Activated CD8-positive, alpha-beta memory T cell treated with anti-CD3 and anti-CD28 coated beads, Interleukin-2, amount 50 U/mL, for 1 hour (primary cell): ENCODE measurements around the gene ZNF556.

ENCODE experiments used
- DNase-seq: peaks from one replicate; pipeline ENCODE4 v3.0.0-alpha.2; 2020; ENCODE audit errors: extremely low read depth

Gene ZNF556

GRCh38 chr19:2867025-2867991 lies at the start of gene ZNF556:
TSS of gene ZNF556 (plus strand) at chr19:2867335. CDS start at chr19:2867422, 87 bp downstream.
- DNase-seq: no peak

DNA sequence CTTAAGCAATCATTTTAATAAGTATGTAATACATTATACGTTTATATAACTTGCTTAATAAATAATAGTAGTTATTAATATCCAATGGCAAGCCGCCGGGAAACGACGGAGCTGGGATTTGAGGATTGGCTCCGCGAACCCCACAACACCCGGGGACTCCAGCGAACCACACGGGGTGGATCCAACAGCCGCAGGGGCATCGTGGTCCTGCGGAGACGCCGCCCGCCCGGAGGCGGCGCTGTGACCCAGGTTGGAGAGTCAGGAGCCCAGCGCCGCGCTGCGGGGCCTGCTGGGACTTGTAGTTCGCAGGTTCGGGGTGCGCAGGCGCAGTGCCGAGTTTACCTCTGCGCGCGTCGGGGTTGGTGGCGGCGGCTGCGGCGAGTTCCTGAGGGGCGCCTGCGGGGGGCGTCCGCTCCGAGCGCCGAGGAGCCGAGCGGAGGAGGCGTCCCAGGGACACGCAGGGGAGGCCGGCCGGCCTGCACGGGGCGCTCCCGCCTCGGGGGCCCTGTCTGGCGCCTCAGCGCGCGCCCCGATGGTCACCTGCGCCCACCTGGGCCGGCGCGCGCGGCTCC lies 47.5 kb upstream of the ZNF556 start, which contains the start of gene ZNF554:
ZNF554 (plus strand) TSS at position 329 of the 572 bp plus-strand sequence; CDS start at position 533, 204 bp downstream.
- peak; percentile 96 for DNase-seq

GRCh38 chr19:2820112-2820702 lies 46.9 kb upstream of the ZNF556 start:
- no peak for DNase-seq

- DNase-seq: no peak
These were observed 44.3 kb upstream of the ZNF556 start for GRCh38 chr19:2822846-2823245.

- DNase-seq: no peak
These were observed 43.5 kb upstream of the ZNF556 start for GRCh38 chr19:2823646-2824045.

DNA sequence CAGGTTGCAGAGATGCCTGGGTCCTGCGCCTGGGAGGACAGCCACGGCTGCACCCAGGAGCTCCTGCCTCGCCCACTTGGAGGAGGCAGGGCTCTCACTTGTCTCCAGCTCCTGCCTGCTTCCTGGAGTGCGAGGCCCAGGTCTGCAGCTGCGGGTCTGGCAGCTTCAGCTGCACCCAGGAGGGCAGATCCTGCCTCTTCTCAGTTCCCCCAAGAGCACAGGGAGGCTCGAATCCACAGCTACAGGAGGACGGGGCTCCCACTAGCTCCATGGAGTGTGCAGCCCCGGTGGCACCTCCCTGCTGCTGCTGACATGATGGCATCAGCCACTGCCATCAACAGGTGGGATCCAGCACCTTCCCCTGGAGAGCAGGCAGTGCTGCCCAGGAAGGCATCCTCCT lies 43.0 kb upstream of the ZNF556 start:
- no peak for DNase-seq

DNA sequence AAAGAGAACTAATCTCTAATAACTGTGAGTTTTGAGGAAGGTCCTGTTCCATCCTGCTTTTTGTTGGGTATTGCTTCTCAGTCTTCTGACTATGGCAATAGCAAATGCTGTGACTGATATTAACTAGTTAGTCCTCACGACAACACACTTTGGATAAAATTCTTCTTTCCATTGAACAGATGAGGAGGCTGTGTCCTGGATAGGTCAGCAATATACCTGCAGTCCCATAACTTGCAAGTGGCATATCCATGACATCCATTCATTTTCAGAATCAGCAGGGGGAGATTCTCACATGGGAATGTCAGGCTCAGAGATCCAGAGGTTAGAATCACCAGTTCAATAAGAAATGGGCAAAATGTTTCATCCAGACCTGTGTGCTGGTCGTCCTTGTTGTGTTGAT lies 40.1 kb upstream of the ZNF556 start:
- no peak for DNase-seq

DNA sequence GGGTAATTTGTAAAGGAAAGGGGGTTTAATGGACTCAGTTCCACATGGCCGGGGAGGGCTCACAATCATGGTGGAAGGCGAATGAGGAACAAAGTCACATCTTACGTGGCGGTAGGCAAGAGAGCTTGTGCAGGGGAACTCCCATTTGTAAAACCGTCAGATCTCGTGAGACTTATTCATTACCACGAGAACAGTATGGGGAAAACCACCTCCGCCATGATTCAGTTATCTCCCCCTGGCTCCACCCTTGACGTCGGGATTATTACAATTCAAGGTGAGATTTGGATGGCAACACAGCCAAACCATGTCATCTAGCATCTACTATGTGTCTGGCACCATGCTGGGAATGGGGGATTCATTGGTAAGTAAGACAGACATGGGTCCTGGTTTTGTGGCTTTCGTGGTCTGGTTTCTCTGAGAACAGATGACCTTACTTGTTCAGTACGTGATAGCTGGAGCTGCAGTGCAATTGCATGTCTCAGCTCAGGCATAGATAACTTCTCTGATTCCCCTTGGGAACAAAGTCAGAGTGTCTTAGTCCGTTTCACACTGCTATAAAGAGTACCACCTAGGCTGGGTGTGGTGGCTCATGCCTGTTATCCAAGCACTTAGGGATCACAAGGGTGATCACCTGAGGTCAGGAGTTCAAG lies 39.2 kb upstream of the ZNF556 start:
- DNase-seq: no peak

GRCh38 chr19:2834294-2834871 lies 32.8 kb upstream of the ZNF556 start:
- no peak for DNase-seq

DNA sequence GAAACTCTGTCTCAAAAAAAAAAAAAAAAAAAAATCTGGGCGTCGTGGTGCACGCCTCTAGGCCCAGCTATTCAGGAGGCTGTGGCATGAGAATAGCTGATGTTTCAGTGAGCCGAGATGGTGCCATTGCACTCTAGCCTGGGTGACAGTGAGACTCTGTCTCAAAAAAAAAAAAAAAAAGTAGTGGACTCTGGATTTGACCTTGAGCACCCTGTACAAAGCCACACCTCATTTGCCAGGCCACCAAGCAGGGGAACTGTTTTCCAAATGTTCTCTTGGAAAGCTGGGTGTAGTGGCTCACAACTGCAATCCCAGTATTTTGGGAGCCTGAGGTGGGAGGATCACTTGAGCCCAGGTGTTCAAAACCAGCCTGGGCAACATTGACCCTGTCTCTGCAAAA lies 29.7 kb upstream of the ZNF556 start:
- DNase-seq: no peak

- peak; percentile 100 for DNase-seq
These were observed 26.0 kb upstream of the ZNF556 start, which contains the start of gene ZNF555 for GRCh38 chr19:2840794-2841791. TSS of gene ZNF555 (plus strand) at chr19:2841475. CDS start at chr19:2841573, 98 bp downstream.

GRCh38 chr19:2841855-2842574 lies 25.1 kb upstream of the ZNF556 start:
- DNase-seq: no peak

GRCh38 chr19:2845107-2845506 lies 22.0 kb upstream of the ZNF556 start:
- no peak for DNase-seq

- DNase-seq: no peak
These were observed 20.8 kb upstream of the ZNF556 start for GRCh38 chr19:2846180-2846894.

- DNase-seq: no peak
These were observed 19.6 kb upstream of the ZNF556 start for GRCh38 chr19:2847507-2847906.

DNA sequence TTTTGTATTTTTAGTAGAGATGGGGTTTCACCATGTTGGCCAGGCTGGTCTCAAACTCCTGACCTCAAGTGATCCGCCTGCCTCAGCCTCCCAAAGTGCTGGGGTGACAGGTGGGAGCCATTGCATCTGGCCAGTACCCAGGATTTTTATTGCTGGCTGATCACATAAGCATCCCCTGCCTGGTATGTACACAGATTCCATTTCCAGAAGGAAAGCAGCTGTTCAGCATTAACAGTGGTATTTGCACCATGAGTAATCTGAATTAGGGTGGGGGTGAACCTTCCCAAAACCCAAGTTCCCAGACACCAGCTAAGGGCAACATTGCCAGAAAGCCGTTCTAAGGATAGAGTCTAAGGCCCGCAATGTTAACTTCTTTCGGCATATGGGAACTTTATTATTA lies 18.5 kb upstream of the ZNF556 start:
- no peak for DNase-seq

DNA sequence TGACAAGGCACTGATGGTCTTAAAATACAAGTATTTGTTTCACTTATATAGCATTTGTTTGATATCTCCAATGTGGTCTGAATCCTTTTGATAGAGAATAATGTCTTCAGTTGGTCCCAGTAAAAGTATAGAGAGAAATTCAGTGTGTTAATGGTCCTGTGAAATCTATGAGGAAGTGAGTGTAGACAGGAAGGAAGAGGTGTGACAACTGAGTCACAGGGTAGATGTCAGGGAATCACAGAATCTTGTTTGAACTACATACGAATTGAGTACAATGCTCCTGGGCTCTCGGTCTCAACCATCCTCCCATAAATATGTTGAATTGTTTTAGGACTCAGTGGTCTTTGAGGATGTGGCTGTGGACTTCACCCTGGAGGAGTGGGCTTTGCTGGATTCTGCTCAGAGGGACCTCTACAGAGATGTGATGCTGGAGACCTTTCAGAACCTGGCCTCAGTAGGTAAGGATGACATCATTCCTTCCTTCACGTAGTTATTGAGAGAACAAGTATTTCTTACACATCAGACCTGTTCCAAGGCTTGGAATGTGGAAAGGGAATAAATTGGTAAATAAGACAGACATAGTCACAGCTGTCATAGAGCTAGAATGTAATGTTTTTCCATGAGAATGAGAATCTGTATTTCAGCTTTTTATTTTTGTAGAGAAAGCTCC lies 16.7 kb upstream of the ZNF556 start:
- no peak for DNase-seq

DNA sequence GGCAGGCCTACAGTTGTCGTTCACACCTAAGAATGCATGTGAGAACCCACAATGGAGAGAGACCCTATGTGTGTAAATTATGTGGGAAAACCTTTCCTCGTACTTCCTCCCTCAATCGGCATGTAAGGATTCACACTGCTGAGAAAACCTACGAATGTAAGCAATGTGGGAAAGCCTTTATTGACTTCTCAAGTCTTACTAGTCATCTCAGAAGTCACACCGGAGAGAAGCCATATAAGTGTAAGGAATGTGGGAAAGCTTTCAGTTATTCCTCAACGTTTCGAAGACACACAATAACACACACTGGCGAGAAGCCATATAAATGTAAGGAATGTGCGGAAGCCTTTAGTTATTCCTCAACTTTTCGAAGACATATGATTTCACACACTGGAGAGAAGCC lies 14.5 kb upstream of the ZNF556 start:
- no peak for DNase-seq
